Neural crest cell (in vitro differentiated cells): Measurements from ENCODE around the gene FRMPD2. TPM values are rescaled to one million over a fixed set of nuclear protein-coding genes. Genes with fewer than 3 reads are reported as not detected.
"Not testable (repeated sequence)": the region's sequence is repeated elsewhere in the genome, so short reads cannot be mapped to it uniquely, and the experiment has no call there.

Experiments used
- DNase-seq: peaks from one replicate; pipeline ENCODE4 v3.0.0; 2021; ENCODE audit warnings: low read depth, mixed read lengths, low spot score
- H3K27ac Mint-ChIP-seq: one replicate; pipeline ENCODE4 v1.8.0; 2021; ENCODE audit warnings: mild to moderate bottlenecking, mixed read lengths; ENCODE audit not compliant: unreplicated experiment
- H3K27me3 Mint-ChIP-seq: 2 replicates; pipeline ENCODE4 v1.8.0; 2021; ENCODE audit warnings: low read depth, mild to moderate bottlenecking, mixed read lengths
- H3K36me3 Mint-ChIP-seq: 2 replicates; pipeline ENCODE4 v1.8.0; 2021; ENCODE audit warnings: low read depth, mild to moderate bottlenecking, mixed read lengths
- H3K4me1 Mint-ChIP-seq: 2 replicates; pipeline ENCODE4 v1.8.0; 2021; ENCODE audit warnings: mixed read lengths
- H3K4me3 Mint-ChIP-seq: one replicate; pipeline ENCODE4 v1.8.0; 2021; ENCODE audit warnings: mild to moderate bottlenecking, mixed read lengths
- H3K9me3 Mint-ChIP-seq: 2 replicates; pipeline ENCODE4 v1.8.0; 2021; ENCODE audit warnings: mixed read lengths
- total RNA-seq: library from RNA; stranded (reverse); gene quantifications from 2 replicates; pipeline ENCODE4 v1.2.1, GENCODE V29; 2021
- TF ChIP-seq, protein P1 (sequence below): fragments of 200-600 bp; sonication (generic); conservative IDR thresholded peaks from 2 replicates; pipeline ENCODE4 v1.5.0; 2021; ENCODE audit warnings: antibody characterized with exemption, mild to moderate bottlenecking

The FRMPD2 gene
- total RNA-seq, 1 donor from 2014 or later: 0.26 TPM

- Mint-ChIP-seq H3K9me3 (no peaks in the 10 kb centered on the region), H3K27me3 (peaks cover 3% of the 10 kb centered on the region), H3K27ac (peak overlapping the region; percentile 62), H3K4me3 (no peak overlapping the region), H3K36me3 (no peaks in the 10 kb centered on the region), H3K4me1 (no peaks in the 10 kb centered on the region)
- no peak for DNase-seq
- TF ChIP-seq, protein P1, sequence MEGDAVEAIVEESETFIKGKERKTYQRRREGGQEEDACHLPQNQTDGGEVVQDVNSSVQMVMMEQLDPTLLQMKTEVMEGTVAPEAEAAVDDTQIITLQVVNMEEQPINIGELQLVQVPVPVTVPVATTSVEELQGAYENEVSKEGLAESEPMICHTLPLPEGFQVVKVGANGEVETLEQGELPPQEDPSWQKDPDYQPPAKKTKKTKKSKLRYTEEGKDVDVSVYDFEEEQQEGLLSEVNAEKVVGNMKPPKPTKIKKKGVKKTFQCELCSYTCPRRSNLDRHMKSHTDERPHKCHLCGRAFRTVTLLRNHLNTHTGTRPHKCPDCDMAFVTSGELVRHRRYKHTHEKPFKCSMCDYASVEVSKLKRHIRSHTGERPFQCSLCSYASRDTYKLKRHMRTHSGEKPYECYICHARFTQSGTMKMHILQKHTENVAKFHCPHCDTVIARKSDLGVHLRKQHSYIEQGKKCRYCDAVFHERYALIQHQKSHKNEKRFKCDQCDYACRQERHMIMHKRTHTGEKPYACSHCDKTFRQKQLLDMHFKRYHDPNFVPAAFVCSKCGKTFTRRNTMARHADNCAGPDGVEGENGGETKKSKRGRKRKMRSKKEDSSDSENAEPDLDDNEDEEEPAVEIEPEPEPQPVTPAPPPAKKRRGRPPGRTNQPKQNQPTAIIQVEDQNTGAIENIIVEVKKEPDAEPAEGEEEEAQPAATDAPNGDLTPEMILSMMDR: no peak
These were observed 86.6 kb downstream of the FRMPD2 start for GRCh38 chr10:48187713-48188485.

GRCh38 chr10:48187126-48187525 lies 87.4 kb downstream of the FRMPD2 start:
- H3K27ac Mint-ChIP-seq: no peak overlapping the region
- TF ChIP-seq, protein P1: no peak
- H3K4me3 Mint-ChIP-seq: no peak overlapping the region
- DNase-seq: no peak
- H3K4me1 Mint-ChIP-seq: no peaks in the 10 kb centered on the region
- H3K27me3 Mint-ChIP-seq: peaks cover 3% of the 10 kb centered on the region
- no peaks in the 10 kb centered on the region for H3K36me3 Mint-ChIP-seq
- no peaks in the 10 kb centered on the region for H3K9me3 Mint-ChIP-seq

- not testable (repeated sequence) for H3K9me3 Mint-ChIP-seq, H3K4me1 Mint-ChIP-seq, H3K27me3 Mint-ChIP-seq, H3K4me3 Mint-ChIP-seq, H3K27ac Mint-ChIP-seq, DNase-seq, H3K36me3 Mint-ChIP-seq
These were observed 88.2 kb downstream of the FRMPD2 start for GRCh38 chr10:48186264-48186804.

GRCh38 chr10:48184224-48184623 lies 90.3 kb downstream of the FRMPD2 start:
- Mint-ChIP-seq H3K27ac (no peak overlapping the region), H3K27me3 (peaks cover 3% of the 10 kb centered on the region), H3K4me3 (no peak overlapping the region), H3K36me3 (no peaks in the 10 kb centered on the region), H3K9me3 (no peaks in the 10 kb centered on the region), H3K4me1 (no peaks in the 10 kb centered on the region)
- no peak for DNase-seq
- TF ChIP-seq, protein P1: no peak

- H3K9me3 Mint-ChIP-seq, H3K36me3 Mint-ChIP-seq, H3K27me3 Mint-ChIP-seq, H3K4me3 Mint-ChIP-seq, H3K4me1 Mint-ChIP-seq, DNase-seq, H3K27ac Mint-ChIP-seq: not testable (repeated sequence)
These were observed 101.8 kb downstream of the FRMPD2 start for GRCh38 chr10:48172715-48173114.

- not testable (repeated sequence) for H3K36me3 Mint-ChIP-seq, H3K4me3 Mint-ChIP-seq, H3K9me3 Mint-ChIP-seq, H3K4me1 Mint-ChIP-seq, H3K27me3 Mint-ChIP-seq, H3K27ac Mint-ChIP-seq
- peak; percentile 37 for DNase-seq
These were observed 113.8 kb downstream of the FRMPD2 start for GRCh38 chr10:48160670-48161069.

DNA sequence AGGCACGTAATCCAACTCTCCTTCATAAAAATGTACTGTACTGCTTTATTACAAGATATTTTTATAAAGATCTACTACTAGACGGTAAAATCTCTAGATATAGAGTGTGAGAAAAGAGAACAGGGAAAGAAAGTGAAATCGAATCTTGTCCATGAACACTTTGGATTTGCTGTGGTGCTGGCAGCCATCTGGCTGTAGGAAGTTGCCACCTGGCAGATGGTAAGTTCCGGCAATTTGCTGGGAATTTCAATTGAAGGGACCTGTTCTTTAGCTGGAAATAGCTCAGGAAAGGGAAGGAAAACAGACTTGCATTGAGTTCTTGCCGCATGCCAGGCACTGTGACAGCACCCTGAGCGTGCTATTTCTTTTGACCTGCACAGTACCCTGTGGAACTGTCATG lies 114.3 kb downstream of the FRMPD2 start:
- not testable (repeated sequence) for H3K4me3 Mint-ChIP-seq, H3K36me3 Mint-ChIP-seq, H3K9me3 Mint-ChIP-seq, H3K27me3 Mint-ChIP-seq, H3K4me1 Mint-ChIP-seq, DNase-seq, H3K27ac Mint-ChIP-seq

GRCh38 chr10:48154211-48155140 lies 120.0 kb downstream of the FRMPD2 start:
- H3K4me3 Mint-ChIP-seq, H3K36me3 Mint-ChIP-seq, H3K9me3 Mint-ChIP-seq, DNase-seq, H3K27ac Mint-ChIP-seq, H3K27me3 Mint-ChIP-seq, H3K4me1 Mint-ChIP-seq: not testable (repeated sequence)

GRCh38 chr10:48147643-48148042 lies 126.9 kb downstream of the FRMPD2 start:
- H3K27ac Mint-ChIP-seq, H3K4me3 Mint-ChIP-seq, H3K4me1 Mint-ChIP-seq, H3K36me3 Mint-ChIP-seq, H3K27me3 Mint-ChIP-seq, H3K9me3 Mint-ChIP-seq, DNase-seq: not testable (repeated sequence)
